Pancreas (tissue), 10 donors: Measurements from ENCODE around the gene ASTN2. TPM values are rescaled to one million over a fixed set of nuclear protein-coding genes. Genes with fewer than 3 reads are reported as not detected.

Source experiments
- ATAC-seq, 4 donors: fragments of 200-7000 bp; cut with Tn5 transposase; one replicate each; pipeline versions ENCODE4 v1.8.0 to v1.9.1; 2020; ENCODE audit warnings: mild to moderate bottlenecking in 4 of 4, moderate library complexity in 4 of 4
- DNase-seq, 6 donors: peaks; one replicate each; pipeline ENCODE4 v3.0.0-alpha.2; 2020
- FAIRE-seq: peaks from 2 replicates; lab custom pipeline; 2012; peaks lifted over from hg19 to GRCh38; lab: Jason Lieb, UNC
- H3K27ac ChIP-seq, 4 donors: fragments of 200-600 bp; sonication (generic); 1 replicate in 3 of 4; 2 replicates in 1 of 4; pipeline versions ENCODE4 v1.5.0 to v1.8.0; 2020
- H3K27me3 ChIP-seq, 4 donors: fragments of 200-600 bp; one replicate each; pipeline ENCODE4 v1.8.0; 2021
- H3K36me3 ChIP-seq, 3 donors: fragments of 200-600 bp; sonication (generic) in 1 of 3; one replicate each; pipeline versions ENCODE4 v1.5.0 to v1.8.0; 2020 to 2021
- H3K4me1 ChIP-seq, 3 donors: fragments of 200-600 bp; one replicate each; pipeline ENCODE4 v1.8.0; 2021
- H3K4me3 ChIP-seq, 4 donors: fragments of 200-600 bp; sonication (generic) in 2 of 4; one replicate each; pipeline versions ENCODE4 v1.5.0 to v1.8.0; 2020 to 2021
- H3K9me3 ChIP-seq, 4 donors: fragments of 200-600 bp; one replicate each; pipeline ENCODE4 v1.8.0; 2021
- WGBS, 2 donors: extraction: QIAGEN DNeasy Blood & Tissue Kit; methylation state at CpG; one replicate each; pipeline ENCODE4 v1.1.7; 2013; 5-methylcytosine and 5-hydroxymethylcytosine counted together
- intact Hi-C, 3 donors: fragments of 100-400 bp; cut with DNase I; formaldehyde crosslinking; loops; one replicate each; pipeline versions ENCODE4 v1.11.1 to v1.14.2; 2022
- polyA plus RNA-seq, 2 donors: library from polyadenylated mRNA; stranded (reverse); fragments of 200-250 nt; gene quantifications; one replicate each; pipeline ENCODE4 v1.2.3, GENCODE V29; 2013
- total RNA-seq, 6 donors: library from RNA; stranded (reverse); fragmentation: NEBNext Ultra II Directional in 4 of 6; extraction: Animal tissue kit (Norgen Biotek cat#: 25700) in 4 of 6; gene quantifications; one replicate each; pipeline versions ENCODE4 v1.2.1 to v1.2.4, GENCODE V29; 2021 to 2023
- TF ChIP-seq, protein P1 (sequence below), 4 donors: fragments of 200-600 bp; sonication (generic) in 3 of 4; IDR thresholded peaks; one replicate each; pipeline versions ENCODE4 v1.5.0 to v1.8.0; 2021; ENCODE audit warnings: antibody characterized with exemption in 4 of 4
- donor health status: healthy with polysubstance abuse.
- donor health status: DM: no; HTN: no; CAD: no; lungs with moderate emphysema.
- donor health status: DM: no; HTN: no; CAD: no.
- donor health status: control.
- donor health status: control.
- donor health status: Bipolar disorder and iron deficiency.
- donor health status: DM: yes; HTN: yes; CAD: no.
- donor health status: DM: no; HTN: no; CAD: no.
- donor health status: DM: no; HTN: no; CAD: no.
- donor health status: DM: yes; HTN: yes; CAD: no.

ASTN2 gene
- total and polyA plus RNA-seq, 8 donors, result 1.3 to 11.9 (median 6.7) TPM

DNA sequence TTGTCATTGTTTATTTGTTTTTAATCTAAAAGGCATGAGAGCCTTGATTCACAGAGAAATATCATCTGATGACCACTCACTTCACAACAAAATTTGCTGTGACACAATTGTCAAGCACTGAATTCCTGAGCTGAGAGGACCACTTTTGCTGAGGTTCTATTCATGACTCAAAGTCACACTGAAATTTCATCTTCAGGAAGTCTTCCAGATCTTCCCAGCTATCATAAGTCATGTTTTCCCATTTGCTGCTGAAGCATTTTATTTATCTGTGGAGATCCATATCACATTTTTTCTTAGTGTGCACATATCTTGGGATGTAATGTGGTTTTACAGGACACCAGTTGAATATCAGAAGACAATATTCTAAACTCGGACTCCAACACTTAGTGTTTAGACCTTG is 982.8 kb downstream of the ASTN2 start:
- ATAC-seq, result no peak
- Histone ChIP-seq H3K36me3 (no peaks in the 10 kb centered on the region), H3K27ac (no peak overlapping the region), H3K4me1 (no peaks in the 10 kb centered on the region), H3K4me3 (no peak overlapping the region), H3K27me3 (no peaks in the 10 kb centered on the region), H3K9me3 (no peaks in the 10 kb centered on the region)
- 92 to 93% methylated on average over 1 of the region's 1 CpG for WGBS, 2 donors
- intact Hi-C loops, result no loop called here
- TF ChIP-seq, protein P1, sequence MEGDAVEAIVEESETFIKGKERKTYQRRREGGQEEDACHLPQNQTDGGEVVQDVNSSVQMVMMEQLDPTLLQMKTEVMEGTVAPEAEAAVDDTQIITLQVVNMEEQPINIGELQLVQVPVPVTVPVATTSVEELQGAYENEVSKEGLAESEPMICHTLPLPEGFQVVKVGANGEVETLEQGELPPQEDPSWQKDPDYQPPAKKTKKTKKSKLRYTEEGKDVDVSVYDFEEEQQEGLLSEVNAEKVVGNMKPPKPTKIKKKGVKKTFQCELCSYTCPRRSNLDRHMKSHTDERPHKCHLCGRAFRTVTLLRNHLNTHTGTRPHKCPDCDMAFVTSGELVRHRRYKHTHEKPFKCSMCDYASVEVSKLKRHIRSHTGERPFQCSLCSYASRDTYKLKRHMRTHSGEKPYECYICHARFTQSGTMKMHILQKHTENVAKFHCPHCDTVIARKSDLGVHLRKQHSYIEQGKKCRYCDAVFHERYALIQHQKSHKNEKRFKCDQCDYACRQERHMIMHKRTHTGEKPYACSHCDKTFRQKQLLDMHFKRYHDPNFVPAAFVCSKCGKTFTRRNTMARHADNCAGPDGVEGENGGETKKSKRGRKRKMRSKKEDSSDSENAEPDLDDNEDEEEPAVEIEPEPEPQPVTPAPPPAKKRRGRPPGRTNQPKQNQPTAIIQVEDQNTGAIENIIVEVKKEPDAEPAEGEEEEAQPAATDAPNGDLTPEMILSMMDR (IDR thresholded peaks at IDR 0.05), result no peak
- no peak for DNase-seq
- no peak for FAIRE-seq

DNA sequence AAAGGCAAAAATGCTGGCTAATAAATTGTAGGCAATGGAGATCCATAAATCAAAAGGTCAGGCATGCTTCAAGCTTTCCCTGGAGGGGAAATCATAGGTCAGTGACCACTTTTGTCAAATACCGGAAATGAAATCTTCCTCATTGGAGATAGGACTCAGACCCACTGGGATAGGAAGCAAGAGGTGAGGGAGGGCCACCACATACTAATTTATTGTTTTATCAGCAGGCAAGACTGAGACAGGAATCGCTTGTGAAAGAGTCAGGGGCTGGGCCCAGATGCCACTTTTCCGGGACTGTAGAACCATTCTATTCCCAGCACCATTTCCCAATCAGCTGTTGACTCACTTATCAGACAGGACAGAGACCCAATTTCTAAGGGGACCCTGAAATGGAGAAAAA is 984.0 kb downstream of the ASTN2 start:
- Histone ChIP-seq H3K36me3 (no peaks in the 10 kb centered on the region), H3K4me3 (no peak overlapping the region), H3K4me1 (no peaks in the 10 kb centered on the region), H3K27ac (no peak overlapping the region), H3K9me3 (no peaks in the 10 kb centered on the region), H3K27me3 (no peaks in the 10 kb centered on the region)
- ATAC-seq (no peak), FAIRE-seq (no peak), DNase-seq (no peak)
- WGBS, 2 donors, result 90 to 92% methylated on average over 3 of the region's 3 CpGs
- TF ChIP-seq, protein P1 (IDR thresholded peaks at IDR 0.05), result no peak
- intact Hi-C loops, result no loop called here

DNA sequence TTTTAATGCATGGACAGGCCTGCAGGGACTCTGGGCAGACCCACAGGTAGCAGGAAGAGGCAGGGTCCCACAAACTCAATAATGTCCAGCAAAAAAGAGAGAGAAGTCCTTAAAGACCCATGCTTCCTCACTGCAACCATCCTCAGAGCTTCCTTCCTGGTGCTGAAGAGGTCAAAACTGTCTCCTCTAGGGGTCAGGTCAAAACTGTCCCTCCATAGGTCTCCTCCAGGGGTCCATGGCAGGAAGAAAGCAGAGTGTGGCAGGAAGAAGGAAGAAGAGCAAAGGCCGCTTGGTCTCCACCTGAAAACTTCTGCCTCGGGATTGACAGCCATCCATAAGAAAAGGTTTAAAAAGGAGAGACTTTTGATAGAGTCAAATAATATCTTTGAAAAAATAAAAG is 989.6 kb downstream of the ASTN2 start:
- Histone ChIP-seq H3K27ac (no peak overlapping the region), H3K27me3 (no peaks in the 10 kb centered on the region), H3K4me3 (no peak overlapping the region), H3K9me3 (no peaks in the 10 kb centered on the region), H3K36me3 (no peaks in the 10 kb centered on the region), H3K4me1 (no peaks in the 10 kb centered on the region)
- 65 to 69% methylated on average over 2 of the region's 2 CpGs for WGBS, 2 donors
- TF ChIP-seq, protein P1 (IDR thresholded peaks at IDR 0.05), result no peak
- FAIRE-seq (no peak), ATAC-seq (no peak), DNase-seq (no peak)
- intact Hi-C loops, result no loop called here

DNA sequence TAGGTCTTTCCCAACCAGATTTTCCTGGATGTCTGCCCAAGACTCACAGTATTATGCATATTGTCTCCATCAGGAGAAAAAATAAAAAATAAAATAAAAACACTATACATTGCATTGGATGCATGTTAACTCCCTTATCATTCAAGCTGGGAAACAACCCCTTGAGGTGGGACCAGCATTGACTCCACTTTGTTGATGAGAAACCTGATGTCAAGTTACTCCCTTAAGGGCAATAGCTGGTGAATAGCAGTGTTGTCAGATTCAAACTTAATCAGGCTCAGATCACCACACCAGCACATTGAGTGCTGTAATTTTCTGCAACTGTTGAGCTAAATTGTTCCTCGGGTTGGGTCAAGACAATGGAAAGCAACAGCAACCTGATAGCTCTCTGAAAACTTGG is 991.7 kb downstream of the ASTN2 start:
- no peak for DNase-seq
- TF ChIP-seq, protein P1 (IDR thresholded peaks at IDR 0.05), result no peak
- no peak for ATAC-seq
- Histone ChIP-seq H3K27me3 (no peaks in the 10 kb centered on the region), H3K27ac (no peak overlapping the region), H3K9me3 (no peaks in the 10 kb centered on the region), H3K4me1 (no peaks in the 10 kb centered on the region), H3K36me3 (no peaks in the 10 kb centered on the region), H3K4me3 (no peak overlapping the region)
- no peak for FAIRE-seq
- intact Hi-C loops, result no loop called here
- WGBS, 2 donors, result 84 to 89% methylated on average over 1 of the region's 1 CpG

DNA sequence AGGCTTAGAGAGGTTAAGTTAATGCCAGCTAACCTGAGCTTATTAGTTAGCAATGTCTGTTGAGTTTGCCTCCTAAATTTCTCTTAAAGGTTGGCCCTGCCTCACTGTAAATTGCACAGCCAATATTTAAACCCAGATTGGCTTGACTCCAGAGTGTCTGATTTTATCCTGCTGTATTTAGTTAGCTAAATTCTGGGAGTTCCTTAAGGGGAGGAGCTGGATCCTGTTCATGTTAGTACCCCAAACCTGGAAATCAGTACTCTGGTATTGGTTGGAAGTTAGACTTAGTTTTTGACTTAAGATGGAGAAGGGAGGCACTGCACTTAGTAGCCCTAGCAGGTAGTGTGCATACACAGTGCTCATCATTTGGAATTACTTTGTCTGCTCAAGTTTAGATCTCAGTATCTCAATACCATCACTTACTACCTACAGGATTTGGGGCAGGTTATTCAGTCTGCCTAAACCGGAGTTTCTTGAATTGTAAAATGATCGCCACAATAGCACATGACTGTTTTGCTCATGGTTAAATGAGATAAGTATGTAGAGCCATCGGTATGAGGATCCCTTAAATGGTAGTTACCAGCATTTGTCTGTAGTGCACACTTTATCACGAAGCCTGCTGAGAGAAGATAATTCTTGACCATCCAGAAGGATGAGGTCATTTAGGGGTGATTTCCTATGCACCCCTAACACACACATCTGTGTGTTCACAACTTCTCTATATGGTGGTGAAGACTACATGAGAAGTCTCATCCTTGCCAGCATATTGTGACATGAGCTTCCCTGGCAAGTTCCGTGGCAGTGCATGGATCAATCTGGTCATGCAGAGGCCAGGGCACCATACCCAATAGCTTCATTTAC is 992.5 kb downstream of the ASTN2 start:
- Histone ChIP-seq H3K36me3 (no peaks in the 10 kb centered on the region), H3K27ac (no peak overlapping the region), H3K27me3 (no peaks in the 10 kb centered on the region), H3K9me3 (no peaks in the 10 kb centered on the region), H3K4me1 (no peaks in the 10 kb centered on the region), H3K4me3 (no peak overlapping the region)
- intact Hi-C loops, result no loop called here
- 92% methylated on average over 5 of the region's 5 CpGs for WGBS, 2 donors
- no peak for DNase-seq
- TF ChIP-seq, protein P1 (IDR thresholded peaks at IDR 0.05), result no peak
- FAIRE-seq, result no peak
- ATAC-seq, result no peak
